ENCODE measurements around the gene RS1.

The RS1 gene

DNA sequence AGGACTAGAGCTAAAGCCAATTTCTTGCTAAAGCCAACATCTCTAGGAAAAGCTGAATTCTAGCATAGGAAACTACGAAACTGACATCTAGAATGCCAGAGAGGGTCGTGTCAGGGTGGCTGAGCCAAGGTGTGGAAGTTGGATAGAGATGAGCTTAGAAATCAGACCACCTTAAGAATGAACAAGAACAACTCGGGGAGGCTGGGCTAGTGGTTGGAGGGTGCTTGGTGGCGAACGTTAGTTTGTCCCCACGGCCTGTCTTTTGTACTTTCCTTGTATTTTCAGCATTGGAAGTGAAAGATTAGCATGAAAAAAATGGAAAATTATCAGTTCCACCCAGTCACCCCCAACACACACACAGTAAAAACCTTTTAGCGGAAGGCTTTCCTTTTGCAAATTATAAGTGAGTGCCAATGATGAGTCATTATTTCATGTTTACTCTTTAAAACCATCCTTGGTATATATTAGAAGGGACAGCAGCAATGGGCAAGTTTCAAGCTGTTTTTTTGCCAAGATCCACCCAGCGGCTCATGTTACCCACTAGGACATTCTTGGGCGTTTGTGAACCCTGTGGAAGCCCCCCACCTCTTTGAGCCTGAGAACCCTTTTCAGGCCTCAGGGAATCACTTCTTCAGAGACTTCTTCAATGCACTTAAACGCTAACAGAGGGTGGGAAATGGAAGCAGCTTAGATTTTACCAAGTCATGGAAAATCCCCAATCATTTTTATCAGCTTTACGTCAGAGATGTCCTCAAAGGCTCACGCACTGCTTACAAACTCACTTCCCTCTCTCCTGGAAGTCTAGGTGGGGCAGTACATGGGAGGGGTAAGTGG, 30.7 kb upstream of the RS1 start:
- no peaks in the 10 kb centered on the region for H3K36me3 ChIP-seq (replicated peaks)
- peak overlapping the region; percentile 11 for H3K27ac ChIP-seq
- H3K27me3 ChIP-seq (replicated peaks), result no peaks in the 10 kb centered on the region
- in situ Hi-C loops (cut with HindIII; ENCODE audit: low pct_ligation_motif_present, low sequenced_read_pairs), result no loop called here
- TF ChIP-seq CTCF (IDR thresholded peaks at IDR 0.05; ENCODE audit: low read depth, low read length, missing control alignments), result no peak
- DNase-seq, result peak; percentile 37
- H3K4me3 ChIP-seq (ENCODE audit: low read depth, low read length), result no peak overlapping the region

GRCh38 chrX:18701621-18702361, 29.9 kb upstream of the RS1 start:
- Histone ChIP-seq H3K27ac (no peak overlapping the region), H3K36me3 (replicated peaks) (no peaks in the 10 kb centered on the region), H3K4me3 (ENCODE audit: low read depth, low read length) (no peak overlapping the region), H3K27me3 (replicated peaks) (no peaks in the 10 kb centered on the region)
- peak; percentile 40 for DNase-seq
- in situ Hi-C loops (cut with HindIII; ENCODE audit: low pct_ligation_motif_present, low sequenced_read_pairs), result no loop called here
- no peak for TF ChIP-seq CTCF (IDR thresholded peaks at IDR 0.05; ENCODE audit: low read depth, low read length, missing control alignments)

DNA sequence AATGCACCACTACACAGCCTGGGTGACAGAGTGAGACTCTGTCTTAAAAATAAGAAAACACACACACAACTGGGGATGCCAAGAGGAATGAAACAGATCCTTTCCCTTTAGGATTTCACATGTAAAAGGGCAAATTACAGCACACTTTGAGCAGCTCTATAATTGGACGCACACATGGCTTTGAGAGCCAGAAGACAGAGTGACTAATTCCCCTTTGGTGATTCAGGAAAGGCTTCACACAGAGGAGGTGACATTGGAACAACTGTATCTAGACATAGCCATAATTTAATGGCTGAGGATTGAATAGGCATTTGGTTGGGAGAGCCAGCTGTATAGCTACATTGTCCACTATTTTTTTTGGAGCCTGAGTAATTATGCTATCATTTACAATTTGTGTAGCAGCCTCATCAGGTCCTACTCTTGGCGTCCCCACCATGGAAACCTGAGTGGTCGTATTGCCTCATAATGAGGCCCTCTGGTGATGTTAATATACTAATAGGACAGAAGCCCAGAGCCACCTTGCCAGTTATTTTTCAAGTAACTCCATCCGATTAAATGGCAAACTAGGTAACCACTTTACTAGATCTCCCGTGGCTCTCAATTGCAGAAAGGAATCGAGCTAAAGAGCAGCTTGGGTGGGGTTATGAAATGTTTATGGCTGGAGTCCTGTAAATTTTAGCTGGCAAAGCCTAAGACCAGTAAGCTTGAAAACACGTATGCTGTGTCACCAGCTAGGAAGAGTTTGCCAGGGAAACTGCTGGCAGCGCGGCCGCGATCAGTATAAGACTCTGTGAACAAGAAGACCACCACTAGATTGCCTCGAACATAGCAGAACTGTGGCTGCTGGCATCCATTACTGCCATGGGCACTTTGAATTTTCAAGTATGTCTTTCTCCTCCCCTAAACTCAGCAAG, 27.1 kb upstream of the RS1 start:
- Histone ChIP-seq H3K36me3 (replicated peaks) (no peaks in the 10 kb centered on the region), H3K4me3 (ENCODE audit: low read depth, low read length) (no peak overlapping the region), H3K27me3 (replicated peaks) (no peaks in the 10 kb centered on the region), H3K27ac (no peak overlapping the region)
- in situ Hi-C loops (cut with HindIII; ENCODE audit: low pct_ligation_motif_present, low sequenced_read_pairs), result no loop called here
- no peak for TF ChIP-seq CTCF (IDR thresholded peaks at IDR 0.05; ENCODE audit: low read depth, low read length, missing control alignments)
- DNase-seq, result no peak

GRCh38 chrX:18696653-18697052, 24.7 kb upstream of the RS1 start:
- Histone ChIP-seq H3K36me3 (replicated peaks) (no peaks in the 10 kb centered on the region), H3K27me3 (replicated peaks) (no peaks in the 10 kb centered on the region), H3K27ac (no peak overlapping the region), H3K4me3 (ENCODE audit: low read depth, low read length) (no peak overlapping the region)
- DNase-seq, result no peak
- TF ChIP-seq CTCF (IDR thresholded peaks at IDR 0.05; ENCODE audit: low read depth, low read length, missing control alignments), result no peak
- in situ Hi-C loops (cut with HindIII; ENCODE audit: low pct_ligation_motif_present, low sequenced_read_pairs), result no loop called here

DNA sequence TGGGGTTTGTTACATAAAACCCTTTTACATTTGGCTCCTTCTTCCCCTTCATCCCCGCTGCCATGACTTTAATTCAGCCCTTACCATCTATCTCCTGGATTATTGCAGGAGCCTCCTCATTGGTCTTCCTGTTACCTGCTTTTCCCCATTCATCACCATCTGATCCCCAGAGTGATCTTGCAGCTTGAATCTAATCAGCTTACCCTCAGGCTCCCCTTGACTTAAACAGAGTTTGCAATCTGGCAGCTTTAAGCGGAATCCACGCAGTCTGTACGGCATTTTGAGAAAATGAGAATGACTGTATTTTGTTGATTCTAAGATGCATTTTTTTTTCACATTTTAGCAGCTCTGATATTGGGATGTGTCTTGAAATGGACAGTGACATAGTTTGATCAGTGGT, 20.6 kb upstream of the RS1 start:
- Histone ChIP-seq H3K27ac (no peak overlapping the region), H3K27me3 (replicated peaks) (no peaks in the 10 kb centered on the region), H3K36me3 (replicated peaks) (no peaks in the 10 kb centered on the region), H3K4me3 (ENCODE audit: low read depth, low read length) (no peak overlapping the region)
- no peak for TF ChIP-seq CTCF (IDR thresholded peaks at IDR 0.05; ENCODE audit: low read depth, low read length, missing control alignments)
- in situ Hi-C loops (cut with HindIII; ENCODE audit: low pct_ligation_motif_present, low sequenced_read_pairs), result no loop called here
- DNase-seq, result no peak

Measured in brain microvascular endothelial cell (primary cell).